Dedifferentiated amniotic fluid mesenchymal stem cell (primary cell): ENCODE measurements around the gene MBOAT7.
"Not testable (repeated sequence)": the region's sequence is repeated elsewhere in the genome, so short reads cannot be mapped to it uniquely, and the experiment has no call there.

Experiments
- DNase-seq: peaks from one replicate; pipeline ENCODE4 v3.0.0-alpha.2; 2016; ENCODE audit errors: extremely low spot score

The MBOAT7 gene

GRCh38 chr19:54209058-54209810 is 19.9 kb upstream of the MBOAT7 start:
- DNase-seq = no peak

- DNase-seq = no peak
These were observed 19.3 kb upstream of the MBOAT7 start for GRCh38 chr19:54208784-54209057.

GRCh38 chr19:54207983-54208783 is 18.8 kb upstream of the MBOAT7 start:
- no peak for DNase-seq

- no peak for DNase-seq
These were observed 18.2 kb upstream of the MBOAT7 start for GRCh38 chr19:54207676-54207982.

GRCh38 chr19:54207193-54207592 is 17.8 kb upstream of the MBOAT7 start:
- DNase-seq = not testable (repeated sequence)

- DNase-seq = no peak
These were observed 17.4 kb upstream of the MBOAT7 start for GRCh38 chr19:54206831-54207177.

GRCh38 chr19:54206030-54206830 is 16.9 kb upstream of the MBOAT7 start:
- no peak for DNase-seq

GRCh38 chr19:54204767-54205468 is 15.5 kb upstream of the MBOAT7 start:
- no peak for DNase-seq

GRCh38 chr19:54203151-54203611 is 13.8 kb upstream of the MBOAT7 start:
- no peak for DNase-seq

GRCh38 chr19:54201980-54202379 is 12.6 kb upstream of the MBOAT7 start:
- no peak for DNase-seq

GRCh38 chr19:54201172-54201701 is 11.9 kb upstream of the MBOAT7 start:
- no peak for DNase-seq

GRCh38 chr19:54199401-54199800 is 10.0 kb upstream of the MBOAT7 start:
- DNase-seq = peak; percentile 12

- DNase-seq = no peak
These were observed 7.7 kb upstream of the MBOAT7 start for GRCh38 chr19:54197121-54197520.

- peak; percentile 6 for DNase-seq
These were observed 7.2 kb upstream of the MBOAT7 start for GRCh38 chr19:54196536-54196935.

GRCh38 chr19:54194463-54194862 is 5.1 kb upstream of the MBOAT7 start:
- DNase-seq = not testable (repeated sequence)

GRCh38 chr19:54193011-54193410 is 3.6 kb upstream of the MBOAT7 start:
- DNase-seq = no peak

GRCh38 chr19:54191811-54192453 is 2.6 kb upstream of the MBOAT7 start:
- DNase-seq = no peak

- DNase-seq = peak; percentile 57
These were observed 1.8 kb upstream of the MBOAT7 start, which contains the start of gene TSEN34 for GRCh38 chr19:54191011-54191810. TSEN34 (plus strand) TSS chr19:54191308; CDS start chr19:54191365, 57 bp downstream.

GRCh38 chr19:54190503-54191010 is 1.2 kb upstream of the MBOAT7 start:
- peak; percentile 100 for DNase-seq
